Natural killer cell (primary cell): ENCODE measurements around the gene POT1. TPM values are rescaled to one million over a fixed set of nuclear protein-coding genes. Genes with fewer than 3 reads are reported as not detected.

Experiments used
- ATAC-seq, 3 donors: fragments of 150-1000 bp in 2 of 3; fragments of 200-7000 bp in 1 of 3; cut with Tn5 transposase; 1 replicate in 1 of 3; 2 replicates in 2 of 3; pipeline ENCODE4 v1.10.0; 2021; ENCODE audit warnings: mild to moderate bottlenecking in 2 of 3, moderate library complexity in 2 of 3
- DNase-seq, 2 donors: peaks; one replicate each; pipeline versions ENCODE4 v3.0.0 to v3.0.0-alpha.2; 2013 to 2021; ENCODE audit warnings: mixed read lengths in 1 of 2
- H3K27ac ChIP-seq: one replicate; pipeline ENCODE4 v1.5.1; 2013; ENCODE audit warnings: mild to moderate bottlenecking, low read length
- H3K27me3 ChIP-seq: one replicate; pipeline ENCODE4 v1.6.1; 2013; ENCODE audit warnings: low read length; ENCODE audit not compliant: control insufficient read depth, insufficient read depth
- H3K36me3 ChIP-seq: one replicate; pipeline ENCODE4 v1.6.1; 2013; ENCODE audit warnings: low read length; ENCODE audit not compliant: control insufficient read depth, insufficient read depth
- H3K4me1 ChIP-seq: one replicate; pipeline ENCODE4 v1.6.1; 2013; ENCODE audit warnings: low read length; ENCODE audit not compliant: control insufficient read depth, insufficient read depth
- H3K4me3 ChIP-seq: one replicate; pipeline ENCODE4 v1.5.1; 2013; ENCODE audit warnings: low read length
- H3K9me3 ChIP-seq: one replicate; pipeline ENCODE4 v1.6.1; 2013; ENCODE audit warnings: low read length; ENCODE audit not compliant: control insufficient read depth, insufficient read depth
- H3K27ac Mint-ChIP-seq, 2 donors: one replicate each; pipeline ENCODE4 v1.8.0; 2022; ENCODE audit warnings: mild to moderate bottlenecking in 2 of 2, mixed read lengths in 2 of 2, moderate library complexity in 1 of 2
- H3K27me3 Mint-ChIP-seq, 2 donors: one replicate each; pipeline ENCODE4 v1.8.0; 2022; ENCODE audit warnings: low read depth in 2 of 2, mixed read lengths in 2 of 2
- H3K36me3 Mint-ChIP-seq: one replicate; pipeline ENCODE4 v1.8.0; 2022; ENCODE audit warnings: mixed read lengths
- H3K4me1 Mint-ChIP-seq, 2 donors: one replicate each; pipeline ENCODE4 v1.8.0; 2022; ENCODE audit warnings: mixed read lengths in 2 of 2
- H3K4me3 Mint-ChIP-seq: one replicate; pipeline ENCODE4 v1.8.0; 2022; ENCODE audit warnings: mild to moderate bottlenecking, moderate library complexity, mixed read lengths
- H3K9me3 Mint-ChIP-seq, 2 donors: one replicate each; pipeline ENCODE4 v1.8.0; 2022; ENCODE audit warnings: mixed read lengths in 2 of 2
- WGBS: methylation state at CpG from one replicate; pipeline ENCODE4 v1.1.7; 2013; ENCODE audit warnings: missing lambda C conversion rate; ENCODE audit not compliant: insufficient coverage; 5-methylcytosine and 5-hydroxymethylcytosine counted together
- intact Hi-C: fragments of 100-400 bp; cut with micrococcal nuclease; formaldehyde crosslinking; loops from one replicate; pipeline ENCODE4 v1.14.2; 2022
- total RNA-seq, 4 donors: library from RNA; stranded (reverse); fragments of 120-200 nt in 1 of 4; gene quantifications; one replicate each; pipeline versions ENCODE4 v1.2.3 to v1.2.4, GENCODE V29; 2013 to 2022
- TF ChIP-seq, protein P1 (sequence below): fragments of 200-600 bp; IDR thresholded peaks from one replicate; pipeline ENCODE4 v1.8.0; 2022; ENCODE audit warnings: antibody characterized with exemption

The POT1 gene
- total RNA-seq, 3 donors from 2014 or later (not counting 1 experiment from before 2014, with no cell fraction given): 19.7 to 22.0 (median 20.8) TPM

DNA sequence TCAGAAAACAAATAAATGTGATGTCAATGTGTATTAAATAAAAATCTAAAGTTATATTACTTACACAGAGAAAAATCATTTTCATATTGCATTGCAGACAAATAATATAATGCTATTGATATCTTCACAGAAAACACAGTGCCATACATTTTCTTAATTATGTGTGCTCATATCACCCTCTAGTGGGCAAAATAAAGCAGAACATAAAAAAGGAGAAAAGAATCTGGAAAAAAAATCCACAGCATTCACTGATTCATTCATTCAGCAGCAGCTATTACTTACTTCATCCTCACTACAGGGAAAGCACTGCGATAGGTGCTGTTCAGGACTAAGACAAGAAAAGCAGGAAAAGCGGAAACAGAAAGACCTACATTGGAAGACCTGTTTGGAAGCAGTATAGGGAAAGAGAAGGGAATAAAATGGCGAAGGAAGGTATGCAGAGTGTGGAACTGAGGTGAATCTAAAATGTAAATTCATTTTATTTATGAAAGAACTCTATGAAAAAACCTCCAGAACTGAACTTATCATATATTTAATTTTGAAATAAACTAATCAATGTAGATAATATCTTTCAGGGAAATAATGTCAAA lies 73.2 kb downstream of the POT1 start:
- peak in 1 of 3 donors; percentile 41 for ATAC-seq
- Histone ChIP-seq H3K27me3 (no peaks in the 10 kb centered on the region), H3K9me3 (no peaks in the 10 kb centered on the region), H3K4me3 (no peak overlapping the region), H3K36me3 (no peaks in the 10 kb centered on the region), H3K27ac (no peak overlapping the region), H3K4me1 (no peaks in the 10 kb centered on the region)
- H3K36me3 Mint-ChIP-seq: no peaks in the 10 kb centered on the region
- no peaks in the 10 kb centered on the region for H3K27me3 Mint-ChIP-seq
- peaks cover 0 to 5% of the 10 kb centered on the region in 2 donors for H3K4me1 Mint-ChIP-seq
- H3K4me3 Mint-ChIP-seq: no peak overlapping the region
- no peaks in the 10 kb centered on the region for H3K9me3 Mint-ChIP-seq
- WGBS: 94% methylated on average over 2 of the region's 3 CpGs
- H3K27ac Mint-ChIP-seq: no peak overlapping the region
- TF ChIP-seq, protein P1, sequence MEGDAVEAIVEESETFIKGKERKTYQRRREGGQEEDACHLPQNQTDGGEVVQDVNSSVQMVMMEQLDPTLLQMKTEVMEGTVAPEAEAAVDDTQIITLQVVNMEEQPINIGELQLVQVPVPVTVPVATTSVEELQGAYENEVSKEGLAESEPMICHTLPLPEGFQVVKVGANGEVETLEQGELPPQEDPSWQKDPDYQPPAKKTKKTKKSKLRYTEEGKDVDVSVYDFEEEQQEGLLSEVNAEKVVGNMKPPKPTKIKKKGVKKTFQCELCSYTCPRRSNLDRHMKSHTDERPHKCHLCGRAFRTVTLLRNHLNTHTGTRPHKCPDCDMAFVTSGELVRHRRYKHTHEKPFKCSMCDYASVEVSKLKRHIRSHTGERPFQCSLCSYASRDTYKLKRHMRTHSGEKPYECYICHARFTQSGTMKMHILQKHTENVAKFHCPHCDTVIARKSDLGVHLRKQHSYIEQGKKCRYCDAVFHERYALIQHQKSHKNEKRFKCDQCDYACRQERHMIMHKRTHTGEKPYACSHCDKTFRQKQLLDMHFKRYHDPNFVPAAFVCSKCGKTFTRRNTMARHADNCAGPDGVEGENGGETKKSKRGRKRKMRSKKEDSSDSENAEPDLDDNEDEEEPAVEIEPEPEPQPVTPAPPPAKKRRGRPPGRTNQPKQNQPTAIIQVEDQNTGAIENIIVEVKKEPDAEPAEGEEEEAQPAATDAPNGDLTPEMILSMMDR: peak; percentile 70
- peak in 1 of 2 donors; percentile 48 for DNase-seq
- intact Hi-C loops: loop anchor here (5.0 kb wide), 1 partner anchor 1174 kb away; no protein-coding TSS in a partner anchor

DNA sequence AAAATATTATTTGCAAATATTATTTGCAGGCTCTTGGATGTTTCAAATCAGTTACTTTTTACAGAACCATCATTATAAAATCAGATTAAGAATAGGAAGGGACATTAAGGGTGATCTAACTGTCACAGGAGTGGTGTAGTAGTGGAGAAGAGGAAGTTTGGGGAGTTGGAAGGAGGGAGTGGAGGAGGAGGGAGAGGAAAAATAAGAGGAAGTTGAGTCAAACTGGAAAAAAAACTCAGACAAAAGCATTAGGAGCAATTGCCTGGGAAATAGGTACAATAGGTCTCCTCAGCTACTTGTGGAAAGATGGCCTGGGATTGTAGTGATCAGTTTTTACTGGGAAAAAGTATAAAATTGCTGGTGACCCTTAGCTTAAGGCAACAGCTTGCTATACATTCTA lies 86.3 kb downstream of the POT1 start:
- H3K27me3 Mint-ChIP-seq: no peaks in the 10 kb centered on the region
- no peaks in the 10 kb centered on the region for H3K36me3 Mint-ChIP-seq
- H3K4me3 ChIP-seq: no peak overlapping the region
- no peaks in the 10 kb centered on the region for H3K9me3 Mint-ChIP-seq
- DNase-seq (no peak), ATAC-seq (no peak)
- intact Hi-C loops: no loop called here
- TF ChIP-seq, protein P1: no peak
- H3K27me3 ChIP-seq: no peaks in the 10 kb centered on the region
- H3K36me3 ChIP-seq: peaks cover 14% of the 10 kb centered on the region
- no peak overlapping the region for H3K4me3 Mint-ChIP-seq
- no peaks in the 10 kb centered on the region for H3K4me1 ChIP-seq
- H3K9me3 ChIP-seq: no peaks in the 10 kb centered on the region
- no peak overlapping the region for H3K27ac Mint-ChIP-seq
- no peak overlapping the region for H3K27ac ChIP-seq
- no peaks in the 10 kb centered on the region for H3K4me1 Mint-ChIP-seq

DNA sequence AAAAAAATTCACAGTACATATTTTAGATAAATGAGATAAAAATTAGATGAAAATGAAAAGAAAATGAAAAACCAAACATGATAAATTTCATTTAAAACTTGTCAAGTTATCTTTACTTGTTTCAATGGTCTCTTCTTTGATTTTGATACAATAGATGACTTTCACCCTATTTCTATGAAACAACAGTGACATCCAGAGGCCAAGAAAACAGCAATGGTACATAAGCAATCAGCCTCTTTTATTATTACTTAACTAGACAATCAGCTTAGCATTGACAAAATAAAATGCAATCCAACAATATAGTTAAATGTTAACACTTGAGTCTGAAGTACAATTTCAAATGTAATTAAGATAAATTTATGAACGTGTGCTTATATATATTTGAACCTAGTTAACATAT lies 89.2 kb downstream of the POT1 start:
- DNase-seq: no peak
- Histone ChIP-seq H3K9me3 (no peaks in the 10 kb centered on the region), H3K4me1 (no peaks in the 10 kb centered on the region), H3K27me3 (no peaks in the 10 kb centered on the region), H3K27ac (no peak overlapping the region), H3K36me3 (peaks cover 3% of the 10 kb centered on the region), H3K4me3 (no peak overlapping the region)
- no peaks in the 10 kb centered on the region for H3K4me1 Mint-ChIP-seq
- H3K4me3 Mint-ChIP-seq: no peak overlapping the region
- H3K27ac Mint-ChIP-seq: no peak overlapping the region
- intact Hi-C loops: no loop called here
- no peaks in the 10 kb centered on the region for H3K27me3 Mint-ChIP-seq
- H3K9me3 Mint-ChIP-seq: no peaks in the 10 kb centered on the region
- TF ChIP-seq, protein P1: no peak
- no peak for ATAC-seq
- no CpG with 5 or more reads among the region's 1 CpG for WGBS
- H3K36me3 Mint-ChIP-seq: no peaks in the 10 kb centered on the region

DNA sequence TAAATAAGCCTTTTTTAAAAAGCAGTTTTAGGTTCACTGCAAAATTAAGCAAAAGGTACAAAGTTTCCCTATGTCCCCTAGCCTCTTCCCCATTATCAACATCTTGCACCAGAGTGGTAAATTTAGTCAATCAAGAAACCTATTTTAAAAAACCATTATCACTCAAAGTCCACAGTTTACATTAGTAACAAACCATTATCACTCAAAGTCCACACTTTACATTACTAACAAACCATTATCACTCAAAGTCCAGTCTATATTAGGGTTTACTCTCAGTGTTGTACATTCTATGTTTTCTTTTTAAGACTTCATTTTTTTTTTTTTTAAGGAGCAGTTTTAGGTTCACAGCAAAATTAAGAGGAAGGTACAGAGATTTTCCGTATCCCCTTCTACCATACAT lies 89.9 kb downstream of the POT1 start:
- Mint-ChIP-seq H3K4me1 (no peaks in the 10 kb centered on the region), H3K27me3 (no peaks in the 10 kb centered on the region), H3K27ac (no peak overlapping the region), H3K9me3 (no peaks in the 10 kb centered on the region), H3K4me3 (no peak overlapping the region), H3K36me3 (no peaks in the 10 kb centered on the region)
- Histone ChIP-seq H3K36me3 (peaks cover 3% of the 10 kb centered on the region), H3K4me3 (no peak overlapping the region), H3K27me3 (no peaks in the 10 kb centered on the region), H3K9me3 (no peaks in the 10 kb centered on the region), H3K4me1 (no peaks in the 10 kb centered on the region), H3K27ac (no peak overlapping the region)
- DNase-seq: no peak
- no peak for ATAC-seq
- 100% methylated on average over 1 of the region's 1 CpG for WGBS
- TF ChIP-seq, protein P1: no peak
- intact Hi-C loops: no loop called here
